ENCODE data around the gene LETM1. TPM values are rescaled to one million over a fixed set of nuclear protein-coding genes. Genes with fewer than 3 reads are reported as not detected.

Gene LETM1
- total RNA-seq, 1 experiment from 2014 or later: 67.3 TPM

- H3K9me2 ChIP-seq (ENCODE audit: insufficient read depth): no peaks in the 10 kb centered on the region
- ChIA-PET CTCF (no interaction called here), POLR2A (no interaction called here), RAD21 (ENCODE audit: low non-redundant PET in 1 of 2, low total read pairs in 2 of 2, uncharacterized antibody in 2 of 2, unreplicated experiment in 2 of 2) (no interaction called here)
- H3K4me2 ChIP-seq (ENCODE audit: low read length): no peak overlapping the region
- H3K27ac ChIP-seq (ENCODE audit: low read depth, low read length): no peak overlapping the region
- H3K9ac ChIP-seq (ENCODE audit: low read length): no peak overlapping the region
- no peak overlapping the region for H3K4me3 ChIP-seq (replicated peaks in 1 of 2; ENCODE audit: low read depth in 1 of 2, low read length in 2 of 2)
- BruUV-seq (replicated peaks): no TSS peak
- H3K36me3 ChIP-seq (ENCODE audit: control insufficient read depth in 1 of 2, insufficient read depth in 2 of 2, low read length in 2 of 2): 0 out of 4 replicates have a peak, but pooled peaks cover 0 to 3% of the 10 kb centered on the region in 2 experiments
- no peak overlapping the region for H2AFZ ChIP-seq (ENCODE audit: low read depth, low read length, poor library complexity, severe bottlenecking)
- TF ChIP-seq ZFX (IDR thresholded peaks at IDR 0.05) (no peak), CBX3 (IDR thresholded peaks at IDR 0.05; ENCODE audit: low read depth) (no peak), ZNF274 (IDR thresholded peaks at IDR 0.05; ENCODE audit: low read depth, low read length) (no peak), CEBPB (IDR thresholded peaks at IDR 0.05; ENCODE audit: low read depth) (no peak), FOSL1 (IDR thresholded peaks at IDR 0.05; ENCODE audit: low read depth) (no peak), MAX (IDR thresholded peaks at IDR 0.05) (no peak), JUND (IDR thresholded peaks at IDR 0.05) (no peak), SRF (IDR thresholded peaks at IDR 0.05; ENCODE audit: low read depth) (no peak), POLR2A (IDR thresholded peaks at IDR 0.05; ENCODE audit: borderline replicate concordance, extremely low read depth, insufficient read depth, insufficient read length) (no peak), ELF1 (IDR thresholded peaks at IDR 0.05; ENCODE audit: borderline replicate concordance, low read depth) (no peak), EGR1 (IDR thresholded peaks at IDR 0.05; ENCODE audit: low read depth) (no peak), ATF3 (IDR thresholded peaks at IDR 0.05) (no peak), ZBTB33 (IDR thresholded peaks at IDR 0.05; ENCODE audit: extremely low read depth, insufficient replicate concordance, low read length) (no peak), SIN3A (IDR thresholded peaks at IDR 0.05; ENCODE audit: low read depth) (no peak), TCF7L2 (IDR thresholded peaks at IDR 0.05; ENCODE audit: borderline replicate concordance, extremely low read depth, insufficient read depth, insufficient read length) (no peak), POLR2AphosphoS5 (IDR thresholded peaks at IDR 0.05; ENCODE audit: low read depth, low read length) (no peak), SP1 (IDR thresholded peaks at IDR 0.05; ENCODE audit: low read depth) (no peak)
- TF ChIP-seq, protein P1, sequence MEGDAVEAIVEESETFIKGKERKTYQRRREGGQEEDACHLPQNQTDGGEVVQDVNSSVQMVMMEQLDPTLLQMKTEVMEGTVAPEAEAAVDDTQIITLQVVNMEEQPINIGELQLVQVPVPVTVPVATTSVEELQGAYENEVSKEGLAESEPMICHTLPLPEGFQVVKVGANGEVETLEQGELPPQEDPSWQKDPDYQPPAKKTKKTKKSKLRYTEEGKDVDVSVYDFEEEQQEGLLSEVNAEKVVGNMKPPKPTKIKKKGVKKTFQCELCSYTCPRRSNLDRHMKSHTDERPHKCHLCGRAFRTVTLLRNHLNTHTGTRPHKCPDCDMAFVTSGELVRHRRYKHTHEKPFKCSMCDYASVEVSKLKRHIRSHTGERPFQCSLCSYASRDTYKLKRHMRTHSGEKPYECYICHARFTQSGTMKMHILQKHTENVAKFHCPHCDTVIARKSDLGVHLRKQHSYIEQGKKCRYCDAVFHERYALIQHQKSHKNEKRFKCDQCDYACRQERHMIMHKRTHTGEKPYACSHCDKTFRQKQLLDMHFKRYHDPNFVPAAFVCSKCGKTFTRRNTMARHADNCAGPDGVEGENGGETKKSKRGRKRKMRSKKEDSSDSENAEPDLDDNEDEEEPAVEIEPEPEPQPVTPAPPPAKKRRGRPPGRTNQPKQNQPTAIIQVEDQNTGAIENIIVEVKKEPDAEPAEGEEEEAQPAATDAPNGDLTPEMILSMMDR (IDR thresholded peaks at IDR 0.05 in 2 of 3, conservative IDR thresholded peaks at IDR 0.05 in 1 of 3; ENCODE audit: borderline replicate concordance in 1 of 3, insufficient read depth in 1 of 3, low read depth in 2 of 3, low read length in 2 of 3): no peak
- TF ChIP-seq, protein P2, sequence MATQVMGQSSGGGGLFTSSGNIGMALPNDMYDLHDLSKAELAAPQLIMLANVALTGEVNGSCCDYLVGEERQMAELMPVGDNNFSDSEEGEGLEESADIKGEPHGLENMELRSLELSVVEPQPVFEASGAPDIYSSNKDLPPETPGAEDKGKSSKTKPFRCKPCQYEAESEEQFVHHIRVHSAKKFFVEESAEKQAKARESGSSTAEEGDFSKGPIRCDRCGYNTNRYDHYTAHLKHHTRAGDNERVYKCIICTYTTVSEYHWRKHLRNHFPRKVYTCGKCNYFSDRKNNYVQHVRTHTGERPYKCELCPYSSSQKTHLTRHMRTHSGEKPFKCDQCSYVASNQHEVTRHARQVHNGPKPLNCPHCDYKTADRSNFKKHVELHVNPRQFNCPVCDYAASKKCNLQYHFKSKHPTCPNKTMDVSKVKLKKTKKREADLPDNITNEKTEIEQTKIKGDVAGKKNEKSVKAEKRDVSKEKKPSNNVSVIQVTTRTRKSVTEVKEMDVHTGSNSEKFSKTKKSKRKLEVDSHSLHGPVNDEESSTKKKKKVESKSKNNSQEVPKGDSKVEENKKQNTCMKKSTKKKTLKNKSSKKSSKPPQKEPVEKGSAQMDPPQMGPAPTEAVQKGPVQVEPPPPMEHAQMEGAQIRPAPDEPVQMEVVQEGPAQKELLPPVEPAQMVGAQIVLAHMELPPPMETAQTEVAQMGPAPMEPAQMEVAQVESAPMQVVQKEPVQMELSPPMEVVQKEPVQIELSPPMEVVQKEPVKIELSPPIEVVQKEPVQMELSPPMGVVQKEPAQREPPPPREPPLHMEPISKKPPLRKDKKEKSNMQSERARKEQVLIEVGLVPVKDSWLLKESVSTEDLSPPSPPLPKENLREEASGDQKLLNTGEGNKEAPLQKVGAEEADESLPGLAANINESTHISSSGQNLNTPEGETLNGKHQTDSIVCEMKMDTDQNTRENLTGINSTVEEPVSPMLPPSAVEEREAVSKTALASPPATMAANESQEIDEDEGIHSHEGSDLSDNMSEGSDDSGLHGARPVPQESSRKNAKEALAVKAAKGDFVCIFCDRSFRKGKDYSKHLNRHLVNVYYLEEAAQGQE (IDR thresholded peaks at IDR 0.05; ENCODE audit: low read depth): no peak
- peaks cover 0 to 9% of the 10 kb centered on the region in 2 experiments; a peak in 1 of 4 replicates for H3K4me1 ChIP-seq (ENCODE audit: control insufficient read depth in 1 of 2, insufficient read depth in 2 of 2, low read length in 2 of 2)
- intact Hi-C loops (cut with micrococcal nuclease): no loop called here
- no peaks in the 10 kb centered on the region for H3K27me3 ChIP-seq (ENCODE audit: insufficient read depth, low read length)
- ATAC-seq (no peak), DNase-seq (ENCODE audit: low read depth, low spot score) (no peak)
- peaks cover 100% of the 10 kb centered on the region for H3K79me2 ChIP-seq (ENCODE audit: insufficient read depth, low read length)
- H3K9me3 ChIP-seq (ENCODE audit: control insufficient read depth in 1 of 2, insufficient read depth in 1 of 2, low read depth in 1 of 2, low read length in 2 of 2): no peaks in the 10 kb centered on the region
- peaks cover 7% of the 10 kb centered on the region; the same call in 1 of the 2 replicates for H4K20me1 ChIP-seq (ENCODE audit: insufficient read depth)
These were observed 31.1 kb upstream of the LETM1 start for GRCh38 chr4:1887052-1887451.
